HG02678 (cell line): ENCODE data around the gene CFAP92.

Experiments
- ATAC-seq: cut with Tn5 transposase; IDR thresholded peaks from one replicate; pipeline ENCODE4 v1.9.1; 2021; ENCODE audit warnings: mild to moderate bottlenecking, moderate library complexity; ENCODE audit not compliant: unreplicated experiment

CFAP92 gene

GRCh38 chr3:128992926-128993460 is 883 bp downstream of the CFAP92 start:
- ATAC-seq: no peak

- no peak for ATAC-seq
Observed at GRCh38 chr3:128991355-128991895, 2.5 kb downstream of the CFAP92 start.

- no peak for ATAC-seq
Observed at GRCh38 chr3:128988286-128988685, 5.6 kb downstream of the CFAP92 start.

GRCh38 chr3:128987302-128988100 is 6.4 kb downstream of the CFAP92 start:
- ATAC-seq: no peak

GRCh38 chr3:128984596-128984995 is 9.3 kb downstream of the CFAP92 start:
- ATAC-seq: no peak

GRCh38 chr3:128983293-128984069 is 10.4 kb downstream of the CFAP92 start:
- ATAC-seq: no peak

- ATAC-seq: no peak
Observed at GRCh38 chr3:128975276-128975675, 18.6 kb downstream of the CFAP92 start.

- ATAC-seq: no peak
Observed at GRCh38 chr3:128973988-128974564, 19.8 kb downstream of the CFAP92 start.

- ATAC-seq: no peak
Observed at GRCh38 chr3:128971421-128972100, 22.3 kb downstream of the CFAP92 start.

GRCh38 chr3:128970740-128971047 is 23.2 kb downstream of the CFAP92 start:
- ATAC-seq: no peak

GRCh38 chr3:128969993-128970739 is 23.7 kb downstream of the CFAP92 start:
- ATAC-seq: no peak

GRCh38 chr3:128967748-128968355 is 26.0 kb downstream of the CFAP92 start:
- ATAC-seq: no peak

- no peak for ATAC-seq
Observed at GRCh38 chr3:128965818-128966217, 28.1 kb downstream of the CFAP92 start.

GRCh38 chr3:128965280-128965679 is 28.6 kb downstream of the CFAP92 start:
- no peak for ATAC-seq

- no peak for ATAC-seq
Observed at GRCh38 chr3:128956440-128956839, 37.4 kb downstream of the CFAP92 start.

GRCh38 chr3:128950223-128950938 is 43.5 kb downstream of the CFAP92 start:
- ATAC-seq: no peak

GRCh38 chr3:128949158-128949557 is 44.7 kb downstream of the CFAP92 start:
- no peak for ATAC-seq

- no peak for ATAC-seq
Observed at GRCh38 chr3:128946411-128946810, 47.5 kb downstream of the CFAP92 start.

- ATAC-seq: no peak
Observed at GRCh38 chr3:128945878-128946175, 48.0 kb downstream of the CFAP92 start.
